GM18861 (cell line): ENCODE measurements around the gene KRT84.

Experiments used
- ATAC-seq: cut with Tn5 transposase; IDR thresholded peaks from one replicate; pipeline ENCODE4 v1.9.1; 2021; ENCODE audit not compliant: unreplicated experiment

KRT84 gene

DNA sequence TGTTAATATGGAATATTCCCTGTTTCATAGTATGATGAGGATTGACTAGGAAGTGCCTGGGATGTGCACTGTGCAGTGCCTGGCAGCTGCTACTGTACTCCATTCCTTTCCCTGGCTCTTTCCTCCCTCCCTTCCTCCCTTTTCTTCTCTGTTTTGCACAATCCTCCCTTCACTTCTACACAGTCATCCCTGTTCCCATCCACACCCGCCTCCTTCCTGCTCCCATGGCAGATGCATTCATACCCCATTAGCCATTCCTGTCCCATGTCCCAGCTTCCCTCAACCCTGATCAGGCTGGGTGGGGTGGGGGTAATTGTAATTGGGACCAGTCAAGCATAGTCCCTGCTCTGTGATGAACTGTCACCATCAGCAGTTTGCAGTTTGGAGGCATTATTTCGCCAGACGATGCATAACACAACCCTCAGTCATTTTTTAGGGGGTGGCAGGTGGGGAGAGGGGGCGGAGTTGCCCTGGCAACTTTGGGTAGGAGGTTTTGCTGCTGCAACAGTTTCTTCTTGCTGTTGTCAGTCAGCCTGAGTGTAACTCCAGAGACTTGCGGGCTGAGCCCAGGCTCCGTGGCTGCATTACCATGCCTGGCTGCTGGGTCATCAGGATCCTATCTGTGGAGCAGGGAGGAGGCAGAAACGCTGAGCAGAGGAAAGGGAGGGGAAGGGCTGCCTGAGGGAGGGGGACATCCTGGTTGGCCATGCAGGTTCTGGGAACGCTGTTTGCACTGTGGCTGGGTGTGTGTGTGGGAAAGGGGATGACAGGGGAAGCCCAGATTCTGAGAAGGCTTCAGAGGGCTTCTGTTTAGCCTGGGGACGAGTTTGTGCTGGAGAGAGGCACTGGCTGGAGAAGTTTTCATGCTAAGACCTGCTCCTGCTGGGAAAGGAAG is 4.1 kb upstream of the KRT84 start:
- ATAC-seq: no peak

DNA sequence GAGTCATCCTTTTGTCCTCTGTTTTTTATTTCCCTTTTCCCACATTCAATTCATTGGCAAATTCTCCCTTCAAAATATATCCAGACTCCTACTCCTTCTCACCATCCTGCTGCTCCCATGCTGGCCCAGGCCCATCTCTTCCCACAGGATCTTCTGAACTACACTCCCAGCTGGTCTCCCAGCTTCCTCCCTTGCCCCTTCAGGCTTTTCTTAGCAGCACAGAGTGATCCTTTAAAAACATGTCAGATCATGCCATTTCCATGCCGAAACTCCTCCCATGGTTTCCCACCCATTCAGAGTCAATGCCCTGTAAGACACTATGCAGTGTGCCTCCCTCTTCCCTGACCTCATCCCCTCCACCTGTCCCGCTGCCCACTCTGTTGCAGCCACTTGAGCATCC is 2.4 kb upstream of the KRT84 start:
- no peak for ATAC-seq

DNA sequence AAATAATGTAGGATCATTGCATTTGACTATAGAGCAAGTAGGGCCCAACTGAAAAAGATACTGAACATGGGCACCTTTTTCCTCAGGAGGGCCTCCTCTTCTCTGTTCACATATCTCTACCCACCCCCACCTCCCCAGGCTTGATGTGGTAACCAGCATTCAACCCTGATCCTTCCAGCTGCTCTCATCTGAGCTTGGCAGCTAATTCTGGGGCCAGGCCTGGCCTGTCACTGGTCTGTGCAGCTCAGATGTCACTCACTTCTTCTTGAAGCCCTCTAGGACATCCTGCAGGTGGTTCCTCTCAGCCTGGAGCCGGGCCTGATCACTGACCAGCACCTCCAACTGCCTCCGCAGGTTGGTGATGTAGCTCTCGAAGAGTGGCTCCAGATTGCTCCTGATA is 2.1 kb downstream of the KRT84 start:
- ATAC-seq: no peak

DNA sequence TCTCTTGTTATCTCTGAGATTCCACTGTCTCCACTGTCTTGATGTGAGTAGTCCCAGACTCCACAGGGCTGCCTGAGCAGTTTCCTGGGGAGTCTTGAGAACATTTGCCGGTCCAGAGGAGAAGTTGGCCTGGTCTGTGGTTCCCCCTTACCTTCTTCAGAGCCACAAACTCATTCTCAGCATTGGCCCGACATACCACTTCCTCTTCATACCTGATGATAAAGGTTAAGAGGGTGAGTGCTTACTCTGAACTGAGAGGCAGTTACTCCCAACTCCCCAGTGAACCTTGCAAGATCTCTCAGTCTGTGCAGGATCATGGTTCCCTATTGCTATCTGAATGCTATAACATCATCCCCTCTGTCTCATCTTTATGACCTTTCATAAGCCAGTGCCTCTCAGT is 2.6 kb downstream of the KRT84 start:
- ATAC-seq: no peak

DNA sequence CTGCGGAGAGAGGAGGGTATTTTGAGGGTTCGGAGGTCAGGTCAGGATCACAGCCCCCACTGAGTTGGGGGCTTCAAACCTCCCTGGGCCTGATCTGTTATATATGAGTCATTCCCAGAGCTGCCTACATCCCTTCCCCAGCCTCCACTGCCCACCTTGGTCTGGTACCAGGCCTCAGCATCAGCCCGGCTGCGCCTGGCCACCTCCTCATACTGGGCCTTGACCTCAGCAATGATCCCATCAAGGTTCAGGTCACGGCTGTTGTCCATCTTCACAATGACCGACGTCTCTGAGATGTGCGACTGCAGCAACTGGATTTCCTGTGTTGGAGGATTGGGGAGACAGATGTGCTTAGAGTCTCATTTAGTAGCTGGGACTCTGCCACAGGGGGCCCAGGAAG is 4.2 kb downstream of the KRT84 start:
- ATAC-seq: no peak

DNA sequence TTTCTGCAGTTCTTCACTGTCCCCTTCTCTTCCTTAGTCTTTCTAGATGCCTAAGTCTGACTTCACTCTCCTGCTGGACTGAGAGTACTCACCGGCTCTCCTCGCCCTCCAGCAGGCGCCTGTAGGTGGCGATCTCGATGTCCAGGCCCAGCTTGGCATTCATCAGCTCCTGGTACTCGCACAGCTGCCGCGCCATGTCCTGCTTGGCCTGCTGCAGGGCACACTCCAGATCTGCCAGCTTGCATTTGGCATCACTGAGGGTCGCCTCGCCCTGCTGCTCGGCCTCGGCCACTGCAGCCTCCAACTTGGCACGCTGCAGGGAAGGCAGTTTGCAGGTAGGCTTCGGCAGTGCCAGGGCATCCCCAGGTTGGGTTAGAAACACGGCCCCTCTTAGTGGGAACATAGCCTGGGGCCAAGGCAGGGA is 5.2 kb downstream of the KRT84 start:
- no peak for ATAC-seq

DNA sequence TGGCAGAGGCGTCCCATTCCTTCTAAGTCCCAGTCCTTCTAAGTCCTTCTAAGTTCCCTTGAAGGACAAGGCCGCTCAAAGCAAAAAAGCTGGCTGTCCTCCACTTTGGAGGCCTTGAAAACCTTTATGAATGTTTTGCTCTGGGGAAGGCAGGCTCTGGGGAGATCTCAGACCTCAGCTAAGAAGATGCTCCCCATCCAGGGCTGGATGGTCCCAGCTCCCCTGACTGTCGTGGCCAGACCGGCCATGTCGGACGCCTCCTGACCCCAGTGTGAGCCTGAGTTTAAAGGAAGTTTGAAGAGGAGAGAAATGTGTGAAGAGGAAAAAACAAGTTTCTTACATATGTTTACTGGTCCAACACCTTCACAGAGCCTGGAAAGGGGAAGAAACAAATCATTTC is 5.9 kb downstream of the KRT84 start:
- ATAC-seq: no peak

DNA sequence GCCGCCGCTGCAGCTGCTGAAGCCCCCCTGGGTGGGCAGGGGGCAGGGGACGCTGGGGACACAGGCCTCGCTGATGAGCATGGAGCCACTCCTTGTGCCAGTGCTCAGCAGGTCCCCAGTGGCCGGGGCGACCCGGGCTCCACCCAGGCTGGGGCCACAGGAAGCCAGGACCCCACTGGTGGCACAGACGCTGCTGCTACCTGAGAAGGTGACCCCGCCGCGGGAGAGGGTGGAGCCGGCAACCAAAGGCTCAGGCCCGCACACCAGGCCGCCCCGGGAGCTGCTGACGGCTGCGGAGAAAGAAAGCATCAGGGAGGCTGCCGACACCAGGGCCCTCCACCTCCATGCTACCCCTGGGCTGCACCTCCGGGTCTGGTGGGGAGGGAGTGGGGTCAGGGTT is 7.4 kb downstream of the KRT84 start:
- no peak for ATAC-seq

DNA sequence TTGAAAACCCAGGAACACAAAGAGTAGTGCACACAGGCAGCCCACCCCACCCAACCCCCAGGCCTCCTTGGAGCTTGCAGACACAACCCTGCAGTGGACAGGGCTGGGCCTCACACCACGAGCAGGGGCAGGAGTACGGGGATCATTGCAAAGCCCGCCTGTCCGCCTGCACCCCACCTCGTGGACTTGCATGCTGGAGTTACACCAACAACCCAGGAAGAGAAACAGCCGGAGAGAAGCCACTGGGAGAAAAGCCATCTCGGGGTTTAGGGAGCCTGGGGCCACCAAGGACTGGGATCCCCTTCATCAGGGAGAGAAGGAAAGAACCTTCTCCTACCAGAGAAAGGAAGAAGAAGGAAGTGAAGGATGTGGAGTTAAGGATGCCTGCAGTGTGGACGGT is 8.2 kb downstream of the KRT84 start:
- no peak for ATAC-seq

DNA sequence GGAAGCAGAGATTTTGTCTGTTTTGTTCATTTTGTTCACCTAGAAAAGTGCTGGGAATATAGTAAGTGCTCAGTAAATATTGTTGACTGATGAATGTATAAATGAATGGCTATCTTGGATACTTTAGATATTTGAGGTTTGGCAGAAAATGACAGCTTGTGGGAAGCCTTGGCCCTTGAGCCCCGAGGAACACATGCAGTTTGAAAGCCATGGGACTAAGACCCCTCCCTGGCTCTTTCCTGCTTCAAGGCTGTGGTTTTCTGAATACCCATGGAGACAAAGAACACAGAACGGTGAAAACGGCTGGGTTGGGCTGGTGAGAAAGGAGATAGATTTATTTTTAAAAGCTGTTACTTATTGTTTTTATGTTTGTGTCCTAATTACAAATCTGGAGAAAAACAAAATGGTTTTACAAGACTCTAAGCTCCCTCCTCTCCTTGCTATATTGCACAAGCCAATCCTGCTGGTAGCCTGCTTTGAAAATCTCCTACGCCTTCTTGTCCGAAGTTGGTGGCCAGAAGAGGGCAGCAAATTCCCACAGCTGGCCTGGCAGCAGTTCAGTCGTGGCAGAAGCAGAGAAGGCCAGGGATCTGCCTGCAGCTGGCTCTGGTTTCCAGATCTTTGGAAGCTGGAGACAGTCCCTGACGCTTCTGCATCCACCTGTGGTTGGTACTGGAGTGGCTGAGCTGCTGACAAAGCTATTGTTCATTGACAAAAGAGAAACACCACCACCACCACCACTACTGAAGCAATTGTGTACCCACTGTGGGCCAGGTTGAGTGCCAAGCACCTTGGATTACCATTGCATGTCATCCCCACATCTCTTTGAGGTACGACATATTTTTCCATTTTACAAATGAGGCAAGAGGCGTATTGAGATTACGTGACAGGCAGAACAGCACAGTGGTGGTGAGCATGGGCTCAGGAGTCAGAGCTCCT is 13.0 kb downstream of the KRT84 start:
- ATAC-seq: no peak

DNA sequence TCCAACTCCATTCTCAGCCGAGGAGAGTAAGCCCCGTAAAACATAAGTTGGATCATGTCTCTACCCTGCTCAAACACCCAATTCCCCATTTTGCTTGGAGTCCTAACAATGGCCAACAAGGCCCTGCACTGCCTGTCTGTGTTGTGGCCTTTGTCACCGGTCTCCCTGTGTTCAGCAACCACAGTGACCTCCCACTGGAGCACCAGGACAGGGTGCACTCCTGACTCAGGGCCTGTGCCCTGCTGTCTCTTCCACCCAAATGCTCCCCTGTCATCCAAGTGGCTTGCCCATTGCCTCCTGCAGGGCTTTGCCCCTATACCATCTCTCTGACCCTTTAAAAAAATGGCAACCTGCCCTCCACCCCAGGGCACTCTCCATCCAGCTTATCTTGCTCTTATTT is 13.7 kb downstream of the KRT84 start:
- no peak for ATAC-seq

DNA sequence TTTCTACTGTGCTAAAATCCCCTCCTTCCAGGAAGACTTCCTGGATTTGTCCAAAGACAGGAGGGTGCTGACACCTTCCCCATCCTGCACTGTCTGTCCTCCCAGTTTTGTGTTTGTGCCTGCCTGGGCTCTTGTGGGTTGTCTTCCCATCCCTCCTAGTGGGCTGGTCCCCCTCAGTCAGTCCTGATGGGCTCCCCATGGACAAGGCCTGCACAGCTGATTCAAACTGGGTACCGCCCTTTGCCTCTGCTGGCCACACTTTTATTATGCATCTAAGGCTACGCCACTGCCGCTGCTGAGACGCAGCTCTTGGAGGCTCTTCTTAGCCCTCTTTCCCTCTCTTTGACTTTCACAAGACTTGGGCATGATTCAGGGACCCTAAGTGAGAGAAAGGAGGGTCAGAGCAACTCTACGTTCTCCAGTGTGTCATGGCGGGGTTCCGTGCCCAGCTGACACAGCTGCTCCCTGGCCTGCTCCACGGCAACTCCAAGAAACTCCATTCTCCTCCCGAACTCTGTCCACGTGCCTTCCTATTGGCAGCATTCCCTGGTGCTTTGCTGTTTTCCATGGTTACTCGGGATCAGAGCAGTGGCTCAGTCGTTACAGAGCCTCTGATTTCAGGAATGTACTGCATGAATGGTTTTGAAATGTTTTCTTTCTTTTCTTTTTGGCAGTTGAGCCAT is 14.4 kb downstream of the KRT84 start:
- ATAC-seq: no peak

DNA sequence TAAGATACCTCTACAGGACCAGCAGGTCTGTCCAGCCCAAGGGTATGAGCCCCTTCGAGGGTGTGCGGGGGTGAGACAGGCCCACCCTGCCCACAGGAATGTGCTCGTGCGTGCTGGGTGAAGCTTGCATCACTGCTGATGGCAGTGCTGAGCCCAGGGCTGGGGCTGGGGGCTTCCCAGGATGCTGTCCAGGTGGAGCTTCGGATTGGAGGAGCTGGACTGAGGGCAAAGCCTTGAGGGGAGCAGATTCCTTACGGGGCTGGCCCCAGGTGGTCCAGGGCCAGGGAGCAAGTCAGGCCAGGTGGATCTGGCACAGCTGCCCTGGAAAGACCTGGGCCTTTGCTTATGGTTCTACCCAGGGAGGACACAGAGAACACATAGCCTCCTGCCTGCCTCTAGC is 15.6 kb downstream of the KRT84 start:
- no peak for ATAC-seq

DNA sequence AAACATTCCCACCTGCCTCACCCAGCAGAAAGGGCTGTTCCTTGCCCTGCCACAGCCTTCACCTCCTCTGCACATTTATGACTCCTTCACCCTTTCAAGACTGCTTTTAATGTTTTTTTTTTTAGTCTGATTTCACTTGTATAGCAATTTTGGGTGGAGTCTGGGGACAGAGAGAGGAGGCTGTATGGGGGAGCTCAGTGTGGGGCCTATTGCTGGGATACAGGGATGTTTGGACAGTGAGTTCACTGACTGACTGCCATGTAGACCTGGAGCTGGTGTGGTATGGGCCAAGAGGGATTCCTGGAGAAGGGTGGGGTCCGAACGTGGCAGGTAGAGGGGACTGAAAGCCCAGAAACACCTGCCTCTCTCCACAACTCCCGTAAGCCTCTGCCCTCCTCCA is 16.2 kb downstream of the KRT84 start:
- ATAC-seq: no peak

DNA sequence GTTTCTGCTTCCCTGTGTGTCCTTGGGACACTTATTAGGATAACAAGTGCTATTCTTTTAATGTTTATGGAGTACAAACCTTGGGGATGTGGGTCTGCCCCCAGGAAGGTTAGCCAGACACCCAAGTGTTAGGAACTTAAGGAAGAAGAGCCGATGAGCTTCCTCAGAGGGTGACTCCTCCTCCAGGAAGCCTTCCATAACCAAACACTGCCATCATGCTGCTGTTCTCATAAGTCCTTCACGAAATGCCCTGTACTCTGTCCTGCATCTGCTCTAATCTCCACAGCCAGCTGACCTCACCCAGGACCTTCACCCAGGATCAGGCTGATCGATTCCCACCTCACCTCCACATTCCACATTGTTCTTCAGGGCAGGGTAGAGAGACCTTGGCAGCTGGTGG is 16.9 kb downstream of the KRT84 start:
- ATAC-seq: no peak

DNA sequence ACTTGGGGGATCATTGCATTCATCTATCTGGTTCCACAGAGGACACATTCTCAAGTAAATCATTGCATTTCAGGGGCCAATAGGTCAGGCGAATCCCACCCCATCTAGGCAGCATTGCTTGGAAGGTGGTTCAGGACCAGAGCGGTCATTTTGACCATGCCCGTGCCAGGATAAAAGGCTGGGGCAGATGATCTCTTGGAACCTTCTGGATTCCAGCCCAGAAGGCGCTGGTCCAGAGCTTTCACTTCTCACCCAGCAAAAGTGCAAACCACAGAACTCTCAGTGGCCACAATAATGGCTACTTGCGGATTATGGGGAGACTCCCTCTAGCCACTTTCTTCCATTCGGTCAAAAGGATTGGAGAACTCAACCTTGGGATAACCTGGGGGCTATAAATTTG is 17.6 kb downstream of the KRT84 start:
- no peak for ATAC-seq

DNA sequence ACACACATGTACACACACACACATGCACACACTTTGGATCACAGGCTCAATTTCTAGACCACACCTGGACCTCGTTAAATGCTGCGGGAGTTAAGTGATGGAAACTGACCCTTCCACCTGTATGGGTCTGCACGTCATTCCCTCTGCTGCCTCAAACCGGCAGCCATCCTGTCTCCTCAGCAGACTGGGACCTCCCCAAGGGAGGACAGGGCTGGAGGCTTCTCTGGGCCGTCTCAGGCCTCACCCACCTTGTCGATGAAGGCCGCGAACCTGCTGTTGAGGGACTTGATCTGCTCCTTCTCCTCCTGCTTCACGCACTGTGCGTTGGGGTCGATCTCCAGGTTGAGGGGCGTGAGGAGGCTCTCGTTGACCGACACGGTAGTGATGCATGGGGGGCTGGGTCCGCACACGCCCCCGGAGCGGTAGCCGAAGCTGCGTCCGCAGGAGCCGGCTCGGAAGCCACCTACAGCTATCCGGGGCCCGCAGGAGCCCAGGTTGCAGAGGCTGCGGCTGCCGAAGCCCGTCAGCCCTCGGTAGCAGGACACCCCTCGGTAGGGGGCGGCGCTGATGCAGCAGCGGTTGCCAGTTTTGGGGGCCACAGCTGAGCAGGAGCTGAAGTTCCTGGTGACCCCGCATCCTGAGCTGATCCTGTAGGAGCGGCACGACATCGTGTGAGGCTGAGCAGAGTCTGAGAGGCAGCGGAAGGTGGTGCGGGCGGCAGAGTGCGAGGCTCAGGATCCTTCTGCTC is 18.5 kb downstream of the KRT84 start, which contains the start of gene KRT85:
TSS of gene KRT85 (minus strand) at position 744 of the 748 bp plus-strand sequence. CDS start at position 668, 76 bp downstream.
- no peak for ATAC-seq

DNA sequence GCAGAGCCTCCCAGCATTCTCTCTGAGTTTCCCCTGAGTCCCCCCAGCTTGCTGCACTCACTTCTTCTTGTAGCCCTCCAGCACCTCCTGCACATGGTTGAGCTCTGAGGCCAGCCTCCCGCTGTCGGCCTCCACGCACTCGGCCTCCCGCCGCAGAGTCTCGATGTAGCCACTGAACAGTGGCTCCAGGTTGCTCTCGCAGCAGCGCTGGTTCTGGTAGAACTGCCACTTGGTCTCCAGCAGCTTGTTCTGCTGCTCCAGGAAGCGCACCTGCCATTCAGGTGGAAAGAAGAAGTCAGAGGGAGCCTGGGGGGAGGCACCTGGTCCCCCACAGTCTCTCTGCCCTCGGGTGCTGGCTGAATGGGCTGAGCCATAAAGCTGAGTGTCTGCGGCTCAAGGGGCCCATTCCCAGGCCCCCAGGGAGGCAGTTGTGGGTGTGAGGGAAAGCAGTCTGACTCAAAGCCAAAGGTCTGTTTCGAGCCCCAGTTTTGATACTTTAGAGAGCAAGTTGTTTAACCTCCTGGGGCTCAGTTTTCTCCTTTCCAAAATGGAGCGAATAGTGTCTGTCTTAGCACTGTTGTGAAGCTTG is 20.5 kb downstream of the KRT84 start:
- no peak for ATAC-seq

DNA sequence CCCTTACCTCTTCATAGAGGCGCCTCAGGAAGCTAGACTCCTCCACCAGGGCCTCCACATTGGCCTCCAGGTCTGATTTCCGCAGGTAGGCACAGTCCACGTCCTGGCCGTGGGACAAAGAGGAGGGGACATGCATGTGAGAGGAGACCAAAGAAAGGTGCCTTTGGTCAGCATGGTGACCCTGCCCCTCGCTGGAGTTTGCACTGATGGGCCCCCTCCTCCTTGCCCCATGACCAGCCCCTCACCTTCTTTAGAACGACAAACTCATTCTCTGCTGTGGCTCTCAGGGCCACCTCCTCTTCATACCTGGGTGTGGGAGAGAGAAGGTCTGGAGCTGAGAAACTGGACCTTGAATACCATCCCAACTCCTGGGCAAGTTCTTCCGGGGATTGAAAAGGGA is 21.4 kb downstream of the KRT84 start:
- no peak for ATAC-seq

DNA sequence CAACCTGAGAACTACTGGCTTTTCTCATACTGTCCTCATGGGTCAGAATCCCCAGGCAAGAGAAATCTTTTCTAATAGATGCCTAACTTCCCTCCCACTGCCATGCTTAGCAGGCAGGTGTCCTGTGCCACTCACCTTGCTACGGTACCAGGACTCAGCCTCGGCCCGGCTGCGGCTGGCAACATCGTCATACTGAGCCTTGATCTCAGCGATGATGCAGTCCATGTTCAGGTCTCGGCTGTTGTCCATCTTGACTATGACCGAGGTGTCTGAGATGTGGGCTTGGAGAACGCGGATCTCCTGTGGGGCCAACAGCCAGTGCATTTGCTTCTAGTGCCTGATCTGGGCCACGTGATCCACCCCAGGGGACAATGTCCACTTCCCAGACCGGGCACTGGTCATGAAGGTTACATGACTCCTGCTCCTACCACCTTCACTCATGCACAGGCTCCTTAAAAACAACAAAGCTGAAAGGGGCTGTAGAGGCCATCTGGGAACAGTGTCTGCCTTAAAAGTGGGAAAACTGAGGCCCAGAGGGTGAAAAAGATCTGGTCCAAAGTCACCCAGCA is 22.3 kb downstream of the KRT84 start:
- no peak for ATAC-seq
